ENCODE data around the gene SMARCD1.

- TF ChIP-seq POLR2AphosphoS5 (IDR thresholded peaks at IDR 0.05; ENCODE audit: low read depth, low read length) (no peak), SIN3A (IDR thresholded peaks at IDR 0.05; ENCODE audit: borderline replicate concordance, insufficient read depth, low read length) (no peak), TAF1 (IDR thresholded peaks at IDR 0.05; ENCODE audit: borderline replicate concordance, insufficient read depth, low read length) (no peak)
- TF ChIP-seq, protein P1, sequence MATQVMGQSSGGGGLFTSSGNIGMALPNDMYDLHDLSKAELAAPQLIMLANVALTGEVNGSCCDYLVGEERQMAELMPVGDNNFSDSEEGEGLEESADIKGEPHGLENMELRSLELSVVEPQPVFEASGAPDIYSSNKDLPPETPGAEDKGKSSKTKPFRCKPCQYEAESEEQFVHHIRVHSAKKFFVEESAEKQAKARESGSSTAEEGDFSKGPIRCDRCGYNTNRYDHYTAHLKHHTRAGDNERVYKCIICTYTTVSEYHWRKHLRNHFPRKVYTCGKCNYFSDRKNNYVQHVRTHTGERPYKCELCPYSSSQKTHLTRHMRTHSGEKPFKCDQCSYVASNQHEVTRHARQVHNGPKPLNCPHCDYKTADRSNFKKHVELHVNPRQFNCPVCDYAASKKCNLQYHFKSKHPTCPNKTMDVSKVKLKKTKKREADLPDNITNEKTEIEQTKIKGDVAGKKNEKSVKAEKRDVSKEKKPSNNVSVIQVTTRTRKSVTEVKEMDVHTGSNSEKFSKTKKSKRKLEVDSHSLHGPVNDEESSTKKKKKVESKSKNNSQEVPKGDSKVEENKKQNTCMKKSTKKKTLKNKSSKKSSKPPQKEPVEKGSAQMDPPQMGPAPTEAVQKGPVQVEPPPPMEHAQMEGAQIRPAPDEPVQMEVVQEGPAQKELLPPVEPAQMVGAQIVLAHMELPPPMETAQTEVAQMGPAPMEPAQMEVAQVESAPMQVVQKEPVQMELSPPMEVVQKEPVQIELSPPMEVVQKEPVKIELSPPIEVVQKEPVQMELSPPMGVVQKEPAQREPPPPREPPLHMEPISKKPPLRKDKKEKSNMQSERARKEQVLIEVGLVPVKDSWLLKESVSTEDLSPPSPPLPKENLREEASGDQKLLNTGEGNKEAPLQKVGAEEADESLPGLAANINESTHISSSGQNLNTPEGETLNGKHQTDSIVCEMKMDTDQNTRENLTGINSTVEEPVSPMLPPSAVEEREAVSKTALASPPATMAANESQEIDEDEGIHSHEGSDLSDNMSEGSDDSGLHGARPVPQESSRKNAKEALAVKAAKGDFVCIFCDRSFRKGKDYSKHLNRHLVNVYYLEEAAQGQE (IDR thresholded peaks at IDR 0.05; ENCODE audit: insufficient read depth in 1 of 2, low read depth in 2 of 2, low read length in 2 of 2): no peak
These were observed 42.4 kb upstream of the SMARCD1 start for GRCh38 chr12:50042693-50043092.

All from PFSK-1 (cell line).